Fibroblast of lung (primary cell): ENCODE measurements around the gene GPR137.

Source experiments
- EZH2 ChIP-seq: IDR thresholded peaks from 2 replicates; pipeline ENCODE4 v1.5.1; 2012; ENCODE audit warnings: low read length, control low read depth, mild to moderate bottlenecking; ENCODE audit errors: missing control alignments
- TF ChIP-seq, protein P1 (sequence below), 2 donors: IDR thresholded peaks in 1 of 2; conservative IDR thresholded peaks in 1 of 2; 1 replicate in 1 of 2; 2 replicates in 1 of 2; pipeline ENCODE4 v1.5.1; 2011 to 2012; ENCODE audit warnings: low read length in 2 of 2, control low read depth in 1 of 2, inconsistent platforms in 1 of 2, low read depth in 1 of 2, mild to moderate bottlenecking in 1 of 2

DNA sequence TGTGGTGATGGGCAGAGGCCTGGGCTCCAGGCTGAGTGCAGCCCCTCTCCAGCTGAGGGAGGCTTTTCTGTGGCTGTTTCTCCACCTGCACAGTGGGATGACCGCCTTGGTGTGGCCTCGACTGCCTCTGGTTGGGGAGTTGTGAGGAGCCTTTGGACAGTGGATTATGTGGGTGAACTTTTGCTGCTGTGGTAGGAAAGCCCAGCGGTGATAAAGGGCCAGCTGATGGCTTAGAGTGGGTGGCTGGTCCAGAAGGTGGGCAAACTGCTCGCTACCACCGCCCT, 18.3 kb downstream of the GPR137 start:
- TF ChIP-seq, protein P1, sequence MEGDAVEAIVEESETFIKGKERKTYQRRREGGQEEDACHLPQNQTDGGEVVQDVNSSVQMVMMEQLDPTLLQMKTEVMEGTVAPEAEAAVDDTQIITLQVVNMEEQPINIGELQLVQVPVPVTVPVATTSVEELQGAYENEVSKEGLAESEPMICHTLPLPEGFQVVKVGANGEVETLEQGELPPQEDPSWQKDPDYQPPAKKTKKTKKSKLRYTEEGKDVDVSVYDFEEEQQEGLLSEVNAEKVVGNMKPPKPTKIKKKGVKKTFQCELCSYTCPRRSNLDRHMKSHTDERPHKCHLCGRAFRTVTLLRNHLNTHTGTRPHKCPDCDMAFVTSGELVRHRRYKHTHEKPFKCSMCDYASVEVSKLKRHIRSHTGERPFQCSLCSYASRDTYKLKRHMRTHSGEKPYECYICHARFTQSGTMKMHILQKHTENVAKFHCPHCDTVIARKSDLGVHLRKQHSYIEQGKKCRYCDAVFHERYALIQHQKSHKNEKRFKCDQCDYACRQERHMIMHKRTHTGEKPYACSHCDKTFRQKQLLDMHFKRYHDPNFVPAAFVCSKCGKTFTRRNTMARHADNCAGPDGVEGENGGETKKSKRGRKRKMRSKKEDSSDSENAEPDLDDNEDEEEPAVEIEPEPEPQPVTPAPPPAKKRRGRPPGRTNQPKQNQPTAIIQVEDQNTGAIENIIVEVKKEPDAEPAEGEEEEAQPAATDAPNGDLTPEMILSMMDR (conservative IDR thresholded peaks at IDR 0.05 in 1 of 2, IDR thresholded peaks at IDR 0.05 in 1 of 2; ENCODE audit: low read depth in 1 of 2, low read length in 2 of 2) = no peak
- no peak for TF ChIP-seq EZH2
